GM10266 (cell line): ENCODE data around the gene HSPBP1.
"Not testable (repeated sequence)": the region's sequence is repeated elsewhere in the genome, so short reads cannot be mapped to it uniquely, and the experiment has no call there.

ENCODE experiments used
- DNase-seq: peaks from one replicate; pipeline ENCODE4 v3.0.0; 2012; ENCODE audit errors: extremely low spot score
- CTCF ChIP-seq: IDR thresholded peaks from 2 replicates; pipeline ENCODE4 v1.5.1; 2012; ENCODE audit warnings: mild to moderate bottlenecking, low read depth; ENCODE audit not compliant: control insufficient read depth, insufficient read depth; ENCODE audit errors: missing control alignments

The HSPBP1 gene

GRCh38 chr19:55279770-55280643, at the start of gene HSPBP1:
TSS of gene HSPBP1 (minus strand) at chr19:55280110. CDS start at chr19:55279608, 502 bp downstream.
- peak; percentile 91 for DNase-seq
- no peak for TF ChIP-seq CTCF

- DNase-seq = not testable (repeated sequence)
Observed at GRCh38 chr19:55328774-55329318, 48.9 kb upstream of the HSPBP1 start.

- DNase-seq = no peak
- TF ChIP-seq CTCF = no peak
Observed at GRCh38 chr19:55325172-55325571, 45.3 kb upstream of the HSPBP1 start, which contains the start of gene TMEM150B. TSS of gene TMEM150B (minus strand) at chr19:55325341. CDS start at chr19:55321036, 4,305 bp downstream.

- no peak for DNase-seq
- no peak for TF ChIP-seq CTCF
Observed at GRCh38 chr19:55324662-55325061, 44.8 kb upstream of the HSPBP1 start.

GRCh38 chr19:55322204-55322885, 42.4 kb upstream of the HSPBP1 start:
- DNase-seq = no peak
- no peak for TF ChIP-seq CTCF

GRCh38 chr19:55321466-55322137, 41.7 kb upstream of the HSPBP1 start:
- TF ChIP-seq CTCF = no peak
- no peak for DNase-seq

- no peak for DNase-seq
- TF ChIP-seq CTCF = no peak
Observed at GRCh38 chr19:55320844-55321419, 41.0 kb upstream of the HSPBP1 start.
